Left renal cortex interstitium (tissue), 4 donors: Measurements from ENCODE around the gene ADAMTSL1. TPM values are rescaled to one million over a fixed set of nuclear protein-coding genes. Genes with fewer than 3 reads are reported as not detected.

ENCODE experiments used
- DNase-seq, 4 donors: peaks; one replicate each; pipeline ENCODE4 v3.0.0-alpha.2; 2013; ENCODE audit warnings: low read depth in 4 of 4, low spot score in 2 of 4, missing footprints in 1 of 4
- polyA plus RNA-seq, 4 donors: library from polyadenylated mRNA; unstranded; fragments of 120-200 nt; gene quantifications; one replicate each; pipeline ENCODE4 v1.2.1, GENCODE V29; 2013; ENCODE audit not compliant: insufficient read length in 4 of 4

Gene ADAMTSL1
- polyA plus RNA-seq, 4 donors = 9.6 to 18.9 (median 16.3) TPM

- DNase-seq = no peak
These were observed 317.1 kb downstream of the ADAMTSL1 start for GRCh38 chr9:18791074-18791473.

- no peak for DNase-seq
These were observed 319.2 kb downstream of the ADAMTSL1 start for GRCh38 chr9:18793122-18793521.

- no peak for DNase-seq
These were observed 322.2 kb downstream of the ADAMTSL1 start for GRCh38 chr9:18795947-18796671.

GRCh38 chr9:18796696-18797270, 322.8 kb downstream of the ADAMTSL1 start:
- no peak for DNase-seq

- no peak for DNase-seq
These were observed 324.2 kb downstream of the ADAMTSL1 start for GRCh38 chr9:18798106-18798505.

- DNase-seq = no peak
These were observed 324.7 kb downstream of the ADAMTSL1 start for GRCh38 chr9:18798508-18799290.

GRCh38 chr9:18799428-18799827, 325.5 kb downstream of the ADAMTSL1 start:
- no peak for DNase-seq

- DNase-seq = no peak
These were observed 326.6 kb downstream of the ADAMTSL1 start for GRCh38 chr9:18800579-18800978.

GRCh38 chr9:18805386-18805785, 331.4 kb downstream of the ADAMTSL1 start:
- no peak for DNase-seq

GRCh38 chr9:18806232-18807080, 332.5 kb downstream of the ADAMTSL1 start:
- DNase-seq = no peak

- no peak for DNase-seq
These were observed 336.6 kb downstream of the ADAMTSL1 start for GRCh38 chr9:18810581-18810980.

- DNase-seq = no peak
These were observed 337.2 kb downstream of the ADAMTSL1 start for GRCh38 chr9:18811171-18811570.

- no peak for DNase-seq
These were observed 345.5 kb downstream of the ADAMTSL1 start for GRCh38 chr9:18819418-18819817.

GRCh38 chr9:18820566-18821095, 346.7 kb downstream of the ADAMTSL1 start:
- DNase-seq = no peak

GRCh38 chr9:18821788-18822187, 347.8 kb downstream of the ADAMTSL1 start:
- no peak for DNase-seq

- no peak for DNase-seq
These were observed 348.9 kb downstream of the ADAMTSL1 start for GRCh38 chr9:18822850-18823249.

GRCh38 chr9:18824095-18824666, 350.2 kb downstream of the ADAMTSL1 start:
- no peak for DNase-seq

- no peak for DNase-seq
These were observed 351.8 kb downstream of the ADAMTSL1 start for GRCh38 chr9:18825656-18826170.

- DNase-seq = no peak
These were observed 352.3 kb downstream of the ADAMTSL1 start for GRCh38 chr9:18826248-18826647.

- DNase-seq = no peak
These were observed 355.1 kb downstream of the ADAMTSL1 start for GRCh38 chr9:18829066-18829465.
